Activated CD4-positive, alpha-beta T cell treated with anti-CD3 and anti-CD28 coated beads, Interleukin-10, Interleukin-2, amounts not matched to agents 100 ng/mL and 50 ng/mL, durations not matched to agents 16 hours and 8 hours (primary cell): ENCODE results near the gene NRARP.
"Not testable (repeated sequence)": the region's sequence is repeated elsewhere in the genome, so short reads cannot be mapped to it uniquely, and the experiment has no call there.

Experiments used
- DNase-seq: peaks from one replicate; pipeline ENCODE4 v3.0.0-alpha.2; 2020

NRARP gene, protein sequence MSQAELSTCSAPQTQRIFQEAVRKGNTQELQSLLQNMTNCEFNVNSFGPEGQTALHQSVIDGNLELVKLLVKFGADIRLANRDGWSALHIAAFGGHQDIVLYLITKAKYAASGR

DNA sequence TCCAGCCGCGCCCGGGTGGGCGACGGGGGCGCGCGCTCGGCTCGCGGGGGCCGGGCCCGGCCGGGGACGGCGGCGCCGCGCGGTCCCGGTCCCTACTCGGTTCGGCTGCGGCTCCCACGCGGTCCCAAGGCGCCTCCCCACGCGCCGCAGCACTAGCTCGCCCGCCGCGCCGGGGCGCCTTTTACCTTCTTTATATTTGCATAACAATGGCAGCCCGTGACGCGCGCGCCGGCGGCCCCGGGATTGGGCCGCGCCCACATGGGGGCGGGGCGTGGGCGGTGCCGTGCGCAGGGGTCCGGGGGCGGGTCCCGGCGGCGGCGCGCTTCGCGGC, at the start of gene NRARP:
NRARP (minus strand) TSS at position 154 of the 331 bp plus-strand sequence. CDS start 343 bp downstream, outside the sequence.
- peak; percentile 93 for DNase-seq

DNA sequence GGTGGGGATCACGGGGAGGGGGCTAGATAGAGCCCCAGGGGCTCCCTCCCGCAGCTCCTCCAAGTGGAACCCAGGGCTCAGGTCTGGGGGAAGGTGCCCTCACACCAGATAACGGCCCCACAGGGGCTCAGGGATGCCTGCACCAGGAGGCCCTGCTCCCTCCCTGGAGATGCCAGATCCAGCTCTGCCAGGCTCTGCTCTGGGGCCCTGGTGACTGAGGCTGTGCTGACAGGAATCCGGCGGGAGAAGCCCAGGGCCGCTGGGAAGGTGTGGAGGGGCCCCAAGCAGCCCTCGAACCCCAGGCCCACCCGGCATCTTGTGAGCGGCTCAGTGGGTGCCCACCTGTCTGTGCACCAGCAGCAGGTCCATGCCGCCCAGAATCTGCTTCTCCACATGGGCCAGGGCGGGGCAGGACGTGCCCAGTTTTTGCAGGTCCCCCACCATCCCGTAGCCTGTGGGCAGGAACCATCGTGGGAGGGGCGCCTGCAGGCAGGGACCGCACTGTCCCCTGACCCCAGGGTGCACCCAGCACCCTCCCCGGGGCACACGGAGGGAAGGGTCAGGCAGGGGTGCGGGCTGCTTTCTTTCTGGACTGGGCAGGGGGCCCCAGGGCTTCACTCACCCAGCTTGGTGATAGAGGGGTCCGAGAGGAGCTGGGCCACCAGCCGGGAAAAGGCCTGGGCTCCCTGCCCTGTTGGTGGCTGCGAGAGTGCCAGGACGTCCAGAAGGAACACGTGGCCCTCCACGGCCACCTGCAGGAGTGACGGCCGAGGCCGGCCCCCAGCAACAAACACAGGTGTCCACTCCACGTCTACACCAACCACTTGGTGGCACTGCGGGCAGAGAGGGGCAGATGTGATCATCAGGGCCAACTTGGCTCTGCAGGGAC, 48.9 kb upstream of the NRARP start:
- no peak for DNase-seq

DNA sequence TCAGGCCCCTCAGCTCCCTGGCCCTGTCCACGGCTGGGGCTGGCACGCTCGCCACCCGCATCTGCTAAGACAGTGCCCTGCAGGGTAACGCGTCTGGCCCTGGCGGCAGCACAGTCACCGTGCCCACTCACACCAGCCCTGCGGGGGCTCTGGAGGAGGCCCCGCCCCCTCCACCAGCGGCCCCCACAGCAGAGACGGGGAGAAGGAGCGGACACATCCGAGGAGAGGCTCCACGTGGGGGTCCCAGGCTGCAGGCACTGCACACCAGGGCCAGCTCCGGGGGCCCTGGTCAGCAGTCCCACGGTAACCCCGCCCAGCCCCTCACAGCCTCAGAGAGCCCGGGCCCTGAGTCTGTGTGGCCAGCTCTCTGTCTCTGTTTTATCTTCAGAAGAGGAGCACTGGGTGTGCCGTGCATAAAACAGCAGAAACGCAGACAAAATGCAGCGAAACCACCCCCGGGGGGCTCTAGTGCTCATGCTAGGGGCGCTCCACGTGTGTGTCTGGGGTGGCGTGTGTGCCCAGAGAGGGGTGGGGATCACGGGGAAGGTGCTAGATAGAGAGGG, 47.5 kb upstream of the NRARP start:
- DNase-seq: no peak

DNA sequence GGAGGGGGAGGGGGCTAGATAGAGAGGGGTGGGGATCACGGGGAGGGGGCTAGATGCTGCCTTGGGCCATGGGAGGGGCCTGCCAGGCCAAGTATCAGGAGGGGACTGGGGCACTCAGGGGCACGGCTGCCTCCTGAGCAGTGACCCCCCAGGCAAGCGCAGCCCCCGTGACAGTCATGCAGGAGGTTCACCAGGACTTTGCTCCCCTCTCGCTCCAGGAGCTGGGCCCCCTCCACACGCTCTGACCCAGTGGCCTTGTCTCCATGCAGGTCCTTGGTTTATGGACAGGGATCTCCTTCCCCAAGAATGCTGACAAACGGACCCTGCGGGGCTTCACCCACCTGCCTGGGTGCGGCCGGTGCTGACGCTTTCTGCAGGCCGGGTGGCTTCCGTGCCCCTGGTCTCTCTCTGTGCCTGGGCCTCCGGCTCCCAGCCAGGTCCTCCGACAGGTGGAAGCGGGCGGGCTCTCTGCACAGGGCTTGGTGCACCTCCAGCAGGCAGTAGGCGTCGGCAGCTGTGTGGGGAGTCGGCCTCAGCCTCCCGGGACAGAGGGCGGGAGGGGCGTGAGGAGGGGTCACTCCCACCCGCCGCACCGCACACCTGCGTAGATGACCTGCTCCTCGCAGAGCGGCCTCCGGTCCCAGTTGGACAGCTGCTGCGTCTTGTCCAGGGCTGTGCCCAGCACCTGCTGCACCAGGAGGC, 46.8 kb upstream of the NRARP start:
- no peak for DNase-seq

DNA sequence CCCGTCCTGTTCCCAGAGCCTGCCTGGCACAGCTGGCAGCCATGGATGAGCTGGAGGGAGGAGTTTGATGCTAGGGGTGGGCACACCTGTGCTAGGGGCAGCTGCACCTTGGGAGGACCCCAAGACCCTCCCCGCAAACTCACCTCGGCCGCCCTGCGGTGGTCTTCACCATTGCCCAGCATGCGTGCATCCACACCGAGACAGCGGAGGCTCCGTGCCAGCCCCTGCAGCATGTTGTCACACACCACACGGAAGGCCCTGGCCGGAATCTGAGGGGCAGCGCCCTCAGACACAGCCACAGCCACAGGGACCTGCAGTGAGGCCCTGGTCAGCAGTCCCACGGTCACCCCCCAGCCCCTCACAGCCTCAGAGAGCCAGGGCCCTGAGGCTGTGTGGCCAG, 45.9 kb upstream of the NRARP start:
- DNase-seq: no peak

DNA sequence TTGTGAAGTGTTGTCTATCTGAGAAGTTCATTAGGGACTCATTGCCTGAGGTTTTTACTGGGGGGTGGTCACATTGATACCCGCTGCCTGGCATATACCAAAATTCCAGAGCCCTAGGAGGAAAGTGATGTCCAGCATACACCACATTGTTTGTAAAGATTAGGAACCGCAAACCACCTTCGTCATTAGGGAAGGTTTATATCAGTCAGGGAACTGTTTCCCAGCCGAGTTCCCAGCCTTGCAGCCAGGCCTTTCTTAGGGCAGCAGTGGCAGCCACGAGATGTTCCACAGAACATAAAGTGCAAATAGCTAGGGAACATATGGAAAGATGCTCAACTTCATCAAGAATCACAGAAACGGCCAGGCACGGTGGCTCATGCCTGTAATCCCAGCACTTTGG, 40.4 kb upstream of the NRARP start:
- DNase-seq: no peak

DNA sequence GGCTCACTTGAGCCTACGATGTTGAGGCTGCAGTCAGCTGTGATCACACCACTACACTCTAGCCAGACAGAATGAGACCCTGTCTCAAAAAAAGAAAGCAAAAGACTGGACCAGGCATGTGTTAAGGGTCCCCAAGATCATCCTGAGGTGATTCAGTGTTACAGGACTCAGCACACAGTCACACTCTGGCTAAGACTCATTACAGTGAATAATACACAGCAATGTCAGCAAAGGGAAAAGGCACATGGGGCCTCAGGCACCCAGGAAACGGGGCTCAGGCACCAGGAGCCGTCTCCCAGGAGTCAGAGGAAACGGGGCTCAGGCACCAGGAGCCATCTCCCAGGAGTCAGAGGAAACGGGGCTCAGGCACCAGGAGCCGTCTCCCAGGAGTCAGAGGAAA, 39.2 kb upstream of the NRARP start:
- no peak for DNase-seq

DNA sequence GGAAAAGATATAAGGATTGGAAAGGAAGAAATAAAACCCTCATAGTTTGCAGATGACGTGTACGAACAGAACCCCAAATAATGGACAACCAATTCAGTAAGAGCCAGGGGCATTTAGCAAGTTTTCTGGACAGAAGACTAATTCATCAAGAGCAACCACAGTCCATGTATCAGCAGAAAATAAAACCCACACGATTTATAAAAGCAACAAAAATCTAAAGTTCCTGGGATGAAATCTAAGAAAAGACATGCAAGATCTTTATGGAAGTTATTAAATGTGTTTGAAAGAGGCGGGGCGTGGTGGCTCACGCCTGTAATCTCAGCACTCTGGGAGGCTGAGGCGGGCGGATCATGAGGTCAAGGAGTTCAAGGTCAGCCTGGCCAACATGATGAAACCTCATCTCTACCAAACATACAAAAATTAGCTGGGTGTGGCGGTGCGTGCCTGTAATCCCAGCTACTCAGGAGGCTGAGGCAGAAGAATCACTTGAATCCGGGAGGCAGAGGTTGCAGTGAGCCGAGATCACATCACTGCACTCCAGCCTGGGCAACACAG, 37.9 kb upstream of the NRARP start:
- not testable (repeated sequence) for DNase-seq

DNA sequence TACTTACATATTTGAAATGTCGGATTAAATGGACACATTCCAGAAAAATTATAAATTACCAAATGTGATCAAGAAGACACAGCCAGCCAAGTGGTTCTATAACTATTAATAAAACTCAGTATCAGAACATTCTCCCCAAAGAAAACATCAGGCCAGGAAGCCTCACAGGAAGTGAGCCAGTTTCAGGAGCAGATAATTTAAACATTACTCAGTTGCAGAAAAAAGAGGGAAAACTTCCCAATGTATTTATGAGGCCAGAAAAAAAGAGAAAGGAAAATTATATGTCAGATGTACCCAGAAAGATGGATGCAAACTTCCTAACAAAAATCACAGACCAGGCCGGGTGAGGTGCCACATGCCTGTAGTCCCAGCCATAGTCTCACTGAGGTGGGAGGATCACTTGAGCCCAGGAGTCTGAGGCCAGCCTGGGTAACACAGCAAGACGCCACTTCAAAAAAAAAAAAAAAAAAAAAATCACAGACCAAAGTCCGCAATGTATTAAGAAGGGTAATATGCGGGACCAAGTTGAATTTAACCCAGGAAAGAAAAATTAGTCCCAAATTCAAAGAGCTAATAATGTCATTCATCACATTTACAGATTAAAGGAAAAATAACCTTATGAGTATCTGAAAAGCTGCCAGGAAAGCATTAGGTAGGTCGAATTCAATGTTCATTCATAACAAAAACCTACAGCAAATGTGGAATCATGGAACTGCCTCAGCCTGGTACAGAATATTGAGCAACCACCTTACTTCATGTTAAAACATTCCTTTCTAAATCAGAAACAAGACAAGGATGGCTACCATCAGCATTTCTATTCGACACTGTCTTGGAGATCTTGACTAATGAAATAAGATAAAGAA, 37.2 kb upstream of the NRARP start:
- no peak for DNase-seq

DNA sequence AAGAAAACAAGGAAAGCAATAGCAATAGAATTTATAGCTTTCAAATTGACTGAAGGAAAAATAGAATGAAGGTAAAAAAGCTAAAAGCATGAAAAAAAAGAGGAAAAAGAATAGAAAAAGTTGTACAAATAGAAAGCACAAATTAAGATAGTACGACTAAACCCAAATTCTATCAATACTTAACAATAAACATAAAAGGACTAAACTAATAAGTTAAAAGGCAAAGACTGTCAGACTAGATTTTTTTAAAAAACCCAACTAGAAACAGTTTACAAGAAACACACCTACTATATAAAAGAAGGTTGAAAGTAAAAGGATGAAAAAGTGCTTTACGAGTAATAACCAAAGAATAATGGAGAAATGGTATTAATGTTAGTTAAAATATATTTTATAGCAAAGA, 34.7 kb upstream of the NRARP start:
- DNase-seq: no peak

DNA sequence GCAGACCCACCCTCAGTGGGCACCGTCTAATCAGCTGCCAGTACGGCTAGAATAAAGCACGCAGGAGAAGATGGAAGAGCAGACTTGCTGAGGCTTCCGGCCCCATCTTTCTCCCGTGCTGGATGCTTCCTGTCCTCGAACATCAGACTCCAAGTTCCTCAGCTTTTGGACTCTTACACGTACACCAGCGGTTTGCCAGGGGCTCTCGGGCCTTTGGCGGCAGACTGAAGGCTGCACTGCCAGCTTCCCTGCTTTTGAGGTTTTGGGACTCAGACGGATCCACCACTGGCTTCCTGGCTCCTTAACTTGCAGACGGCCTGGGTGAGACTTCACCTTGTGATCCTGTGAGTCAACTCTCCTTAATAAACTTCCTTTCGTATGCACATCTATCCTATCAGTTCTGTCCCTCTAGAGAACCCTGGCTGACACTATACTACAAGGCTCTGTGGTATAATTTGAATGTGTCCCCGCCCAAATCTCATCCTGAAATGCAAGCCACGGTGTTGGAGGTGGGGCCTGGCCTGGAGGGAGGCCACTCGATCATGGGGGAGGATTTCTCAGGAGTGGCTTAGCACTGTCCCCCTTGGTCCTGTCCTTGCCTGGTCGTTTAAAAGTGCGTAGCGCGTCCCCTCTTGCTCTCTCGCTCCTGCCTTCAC, 31.1 kb upstream of the NRARP start:
- no peak for DNase-seq

DNA sequence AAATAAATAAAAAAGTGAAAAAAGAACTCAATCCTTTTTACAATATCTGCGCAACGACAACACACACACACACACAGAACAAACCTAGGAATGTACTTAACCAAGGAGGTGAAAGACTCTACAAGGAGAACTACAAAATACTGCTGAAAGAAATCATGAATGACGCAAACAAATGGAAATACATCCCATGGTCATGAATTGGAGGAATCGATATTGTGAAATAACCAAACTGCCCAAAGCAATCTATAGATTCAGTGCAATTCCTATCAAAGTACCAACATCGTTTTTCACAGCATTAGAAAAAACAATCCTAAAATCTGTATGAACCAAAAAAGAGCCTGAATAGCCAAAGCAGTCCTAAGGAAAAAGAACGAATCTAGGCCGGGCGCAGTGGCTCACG, 29.9 kb upstream of the NRARP start:
- no peak for DNase-seq

DNA sequence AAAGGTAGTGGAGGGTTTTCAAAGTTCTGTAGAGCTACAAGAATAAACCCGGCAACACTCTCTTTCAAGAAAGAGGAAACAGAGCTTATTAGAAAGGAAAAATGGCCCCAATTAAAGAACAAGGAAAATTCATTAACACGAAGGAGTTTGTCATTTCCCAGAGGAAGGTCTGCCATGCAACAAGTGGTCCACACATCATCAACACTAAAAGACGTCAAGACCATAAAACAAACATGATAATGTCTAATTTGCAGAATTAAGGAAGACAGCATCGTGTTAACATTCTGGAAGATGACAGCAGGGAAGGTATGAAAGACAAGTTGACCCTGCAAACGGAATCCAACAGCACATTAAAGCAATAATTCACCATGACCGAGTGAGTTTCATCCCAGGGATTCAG, 28.6 kb upstream of the NRARP start:
- DNase-seq: no peak

DNA sequence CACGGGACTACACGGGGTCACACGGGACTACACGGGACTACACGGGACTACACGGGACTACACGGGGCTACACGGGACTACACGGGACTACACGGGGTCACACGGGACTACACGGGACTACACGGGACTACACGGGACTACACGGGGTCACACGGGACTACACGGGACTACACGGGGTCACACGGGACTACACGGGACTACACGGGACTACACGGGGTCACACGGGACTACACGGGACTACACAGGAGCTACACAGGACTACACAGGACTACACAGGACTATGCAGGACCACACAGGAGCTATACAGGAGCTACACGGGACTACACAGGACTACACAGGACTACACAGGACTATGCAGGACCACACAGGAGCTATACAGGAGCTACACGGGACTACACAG, 27.5 kb upstream of the NRARP start:
- DNase-seq: not testable (repeated sequence)

DNA sequence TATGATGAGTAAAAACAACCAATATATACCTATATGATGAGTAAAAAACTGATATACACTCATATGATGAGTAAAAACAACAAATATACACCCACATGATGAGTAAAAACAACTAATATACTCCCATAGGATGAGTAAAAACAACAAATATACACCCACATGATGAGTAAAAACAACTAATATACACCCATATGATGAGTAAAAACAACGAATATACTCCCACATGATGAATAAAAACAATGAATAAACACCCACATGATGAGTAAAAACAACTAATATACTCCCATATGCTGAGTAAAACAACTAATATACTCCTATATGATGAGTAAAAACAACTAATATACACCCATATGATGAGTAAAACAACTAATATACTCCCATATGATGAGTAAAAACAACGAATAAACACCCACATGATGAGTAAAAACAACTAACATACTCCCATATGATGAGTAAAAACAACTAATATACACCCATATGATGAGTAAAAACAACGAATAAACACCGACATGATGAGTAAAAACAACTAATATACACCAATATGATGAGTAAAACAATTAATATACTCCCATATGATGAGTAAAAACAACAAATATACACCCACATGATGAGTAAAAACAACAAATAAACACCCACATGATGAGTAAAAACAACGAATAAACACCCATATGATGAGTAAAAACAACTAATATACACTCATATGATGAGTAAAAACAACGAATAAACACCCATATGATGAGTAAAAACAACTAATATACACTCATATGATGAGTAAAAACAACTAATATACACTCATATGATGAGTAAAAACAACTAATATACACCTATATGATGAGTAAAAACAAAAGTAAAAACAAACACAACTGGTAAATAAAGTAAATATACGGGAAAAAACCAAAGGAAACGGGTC, 25.8 kb upstream of the NRARP start:
- peak; percentile 45 for DNase-seq

DNA sequence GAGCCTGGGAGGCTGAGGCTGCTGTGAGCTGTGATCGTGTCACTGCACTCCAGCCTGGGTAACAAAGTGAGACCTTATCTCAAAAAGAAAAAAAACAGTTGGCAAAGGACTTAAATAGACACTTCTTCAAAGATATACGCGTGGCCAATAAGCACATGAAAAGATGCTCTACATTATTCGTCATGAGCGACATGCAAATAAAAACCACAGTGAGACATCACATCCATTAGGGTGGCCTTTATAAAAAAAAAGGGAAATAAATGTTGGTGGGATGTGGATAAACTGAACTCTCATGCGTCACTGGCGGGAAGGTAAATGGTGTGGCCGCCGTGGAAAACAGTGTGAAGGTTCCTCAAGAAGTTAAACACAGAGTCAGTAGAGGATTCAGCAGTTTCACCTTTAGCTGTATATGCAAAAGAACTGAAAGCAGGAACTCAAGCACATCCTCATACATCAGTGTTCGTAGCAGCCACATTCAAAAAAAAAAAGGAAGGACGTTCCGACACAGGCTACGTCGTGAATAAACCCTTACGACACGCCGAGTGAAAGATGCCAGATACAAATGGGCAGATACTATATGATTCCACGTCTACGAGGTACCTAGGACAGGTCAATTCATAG, 24.5 kb upstream of the NRARP start:
- no peak for DNase-seq

DNA sequence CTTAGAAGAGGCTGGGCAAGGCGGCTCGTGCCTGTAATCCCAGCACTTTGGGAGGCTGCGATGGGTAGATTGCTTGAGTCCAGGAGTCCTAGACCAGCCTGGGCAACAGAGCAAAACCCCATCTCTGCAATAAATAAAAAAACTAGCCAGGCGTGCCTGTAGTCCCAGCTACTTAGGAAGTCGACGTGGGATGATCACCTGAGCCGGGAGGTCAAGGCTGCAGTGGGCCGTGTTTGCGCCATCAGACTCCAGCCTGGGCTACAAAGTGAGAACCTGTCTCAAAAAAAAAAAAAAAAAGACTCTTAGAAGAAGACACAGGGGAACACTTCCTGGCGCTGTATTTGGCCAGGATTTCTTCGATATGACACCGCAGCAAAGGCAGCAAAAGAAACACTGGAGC, 23.7 kb upstream of the NRARP start:
- no peak for DNase-seq

DNA sequence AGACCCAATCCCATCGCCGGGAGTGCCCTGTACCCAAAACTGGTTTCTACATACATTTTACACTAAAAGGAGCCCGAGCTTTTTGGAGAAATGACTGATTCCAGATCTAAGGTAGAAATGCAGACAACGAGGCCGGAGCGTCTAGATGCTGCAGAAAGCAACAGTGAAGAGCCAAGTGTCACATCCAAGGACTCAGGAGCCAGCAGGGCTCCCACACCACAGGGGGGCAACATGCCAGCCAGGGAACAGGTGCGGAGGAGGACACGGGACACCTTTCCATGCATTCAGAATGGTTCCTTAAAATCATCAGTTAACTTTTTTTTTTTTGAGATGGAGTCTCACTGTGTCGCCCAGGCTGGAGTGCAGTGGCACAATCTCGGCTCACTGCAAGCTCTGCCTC, 23.1 kb upstream of the NRARP start:
- DNase-seq: no peak

DNA sequence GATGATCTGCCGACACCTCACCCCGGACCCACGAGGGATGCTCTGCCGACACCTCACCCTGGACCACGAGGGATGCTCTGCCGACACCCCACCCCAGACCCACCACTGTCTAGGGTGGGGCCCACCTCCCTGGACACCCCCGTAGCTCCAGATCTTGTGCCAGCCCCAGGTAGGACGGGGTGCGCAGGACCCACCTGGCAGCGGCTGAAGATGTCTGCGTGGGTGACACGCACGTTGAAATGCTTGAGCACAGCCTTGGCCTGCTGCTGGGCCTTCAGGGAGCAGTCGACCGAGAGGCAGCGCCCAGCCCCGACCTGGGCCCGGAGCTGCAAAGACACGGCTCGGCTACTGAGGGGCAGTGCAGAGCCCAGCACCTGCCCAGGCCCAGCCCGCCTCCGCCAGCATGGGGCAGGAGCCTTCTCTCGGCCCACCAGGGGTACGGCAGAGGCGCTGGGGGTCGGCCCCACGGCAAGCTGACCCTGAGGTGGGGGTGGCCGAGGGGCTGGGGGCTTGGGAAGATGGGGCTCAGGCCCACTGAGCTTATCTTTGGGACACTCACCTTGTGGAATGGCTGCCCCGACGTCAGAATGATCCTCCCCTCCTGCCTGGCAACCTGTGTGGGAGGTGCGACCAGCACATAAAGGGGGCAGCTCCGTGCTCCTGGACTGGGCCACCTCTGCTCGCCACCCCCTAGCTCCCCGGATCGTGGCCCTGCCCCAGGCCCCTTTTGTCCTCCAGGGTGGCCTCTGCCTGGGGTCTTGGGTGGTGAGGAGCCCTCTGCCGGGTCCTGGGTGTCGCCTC, 21.7 kb upstream of the NRARP start:
- DNase-seq: no peak
